PFSK-1 (cell line): ENCODE data around the gene LHX4.

Experiments used
- FOXP2 ChIP-seq: optimal IDR thresholded peaks from 2 replicates; pipeline ENCODE3; 2011; ENCODE audit warnings: borderline replicate concordance, control low read depth, inconsistent platforms; ENCODE audit not compliant: insufficient read depth; ENCODE audit errors: extremely low read length, extremely low read depth
- POLR2AphosphoS5 ChIP-seq: IDR thresholded peaks from 2 replicates; pipeline ENCODE4 v1.6.1; 2012; ENCODE audit warnings: low read depth, mild to moderate bottlenecking, control low read depth, low read length, moderate library complexity
- REST ChIP-seq, 2 experiments: IDR thresholded peaks; 2 replicates each; pipeline versions ENCODE4 v1.6.1 to v1.8.0; 2011 to 2012; ENCODE audit warnings: low read depth in 2 of 2, low read length in 2 of 2, control low read depth in 1 of 2, inconsistent platforms in 1 of 2, mild to moderate bottlenecking in 1 of 2, moderate library complexity in 1 of 2; ENCODE audit not compliant: insufficient read depth in 1 of 2
- SIN3A ChIP-seq: IDR thresholded peaks from 2 replicates; pipeline ENCODE4 v1.6.1; 2012; ENCODE audit warnings: mild to moderate bottlenecking, low read length, moderate library complexity, borderline replicate concordance; ENCODE audit not compliant: insufficient read depth
- TAF1 ChIP-seq: IDR thresholded peaks from 2 replicates; pipeline ENCODE4 v1.6.1; 2012; ENCODE audit warnings: low read length, control low read depth, borderline replicate concordance; ENCODE audit not compliant: insufficient read depth

The LHX4 gene

GRCh38 chr1:180257028-180257386 lies 26.9 kb downstream of the LHX4 start:
- no peak for TF ChIP-seq FOXP2
- no peak for TF ChIP-seq SIN3A
- no peak for TF ChIP-seq POLR2AphosphoS5
- TF ChIP-seq TAF1: no peak
- TF ChIP-seq REST (IDR thresholded peaks at IDR 0.05; ENCODE audit: insufficient read depth in 1 of 2, low read depth in 2 of 2, low read length in 2 of 2): no peak

- no peak for TF ChIP-seq REST (IDR thresholded peaks at IDR 0.05; ENCODE audit: insufficient read depth in 1 of 2, low read depth in 2 of 2, low read length in 2 of 2)
- no peak for TF ChIP-seq FOXP2
- no peak for TF ChIP-seq POLR2AphosphoS5
- no peak for TF ChIP-seq SIN3A
- no peak for TF ChIP-seq TAF1
Measured at GRCh38 chr1:180257486-180257885, 27.4 kb downstream of the LHX4 start.

GRCh38 chr1:180258290-180258689 lies 28.2 kb downstream of the LHX4 start:
- TF ChIP-seq FOXP2 (no peak), SIN3A (no peak), REST (IDR thresholded peaks at IDR 0.05; ENCODE audit: insufficient read depth in 1 of 2, low read depth in 2 of 2, low read length in 2 of 2) (no peak), POLR2AphosphoS5 (no peak), TAF1 (no peak)

- TF ChIP-seq TAF1: no peak
- TF ChIP-seq REST (IDR thresholded peaks at IDR 0.05; ENCODE audit: insufficient read depth in 1 of 2, low read depth in 2 of 2, low read length in 2 of 2): no peak
- TF ChIP-seq SIN3A: no peak
- TF ChIP-seq FOXP2: no peak
- no peak for TF ChIP-seq POLR2AphosphoS5
Measured at GRCh38 chr1:180258935-180259334, 28.9 kb downstream of the LHX4 start.
